DND-41 (cell line): ENCODE measurements around the gene GALNT1.

Experiments used
- EZH2 ChIP-seq: IDR thresholded peaks from 3 replicates; pipeline ENCODE4 v1.6.1; 2012; ENCODE audit warnings: borderline replicate concordance, low read depth, mild to moderate bottlenecking, moderate library complexity, low read length, inconsistent platforms; ENCODE audit not compliant: severe bottlenecking
- TF ChIP-seq, protein P1 (sequence below): IDR thresholded peaks from 2 replicates; pipeline ENCODE4 v1.5.1; 2012; ENCODE audit warnings: borderline replicate concordance, low read length, moderate library complexity, mild to moderate bottlenecking; ENCODE audit not compliant: poor library complexity, severe bottlenecking; ENCODE audit errors: extremely low read depth

DNA sequence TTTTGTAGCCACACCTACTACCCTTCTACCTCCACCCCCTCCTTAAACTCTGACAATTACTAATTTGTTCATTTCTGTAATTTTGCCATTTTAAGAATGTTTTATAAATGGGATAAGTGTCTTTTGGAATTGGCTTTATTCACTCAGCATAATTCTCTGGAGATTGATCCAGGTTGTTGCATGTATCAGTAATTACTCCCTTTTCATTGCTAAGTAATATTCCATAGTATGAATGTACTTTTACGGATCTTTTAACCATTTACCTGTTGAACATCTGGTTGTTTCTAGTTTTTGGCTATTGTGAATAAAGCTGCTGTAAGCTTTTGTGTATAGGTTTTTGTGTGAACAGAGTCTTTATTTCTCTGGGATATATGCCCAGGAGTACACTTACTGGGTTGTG is 4.1 kb downstream of the GALNT1 start:
- TF ChIP-seq, protein P1, sequence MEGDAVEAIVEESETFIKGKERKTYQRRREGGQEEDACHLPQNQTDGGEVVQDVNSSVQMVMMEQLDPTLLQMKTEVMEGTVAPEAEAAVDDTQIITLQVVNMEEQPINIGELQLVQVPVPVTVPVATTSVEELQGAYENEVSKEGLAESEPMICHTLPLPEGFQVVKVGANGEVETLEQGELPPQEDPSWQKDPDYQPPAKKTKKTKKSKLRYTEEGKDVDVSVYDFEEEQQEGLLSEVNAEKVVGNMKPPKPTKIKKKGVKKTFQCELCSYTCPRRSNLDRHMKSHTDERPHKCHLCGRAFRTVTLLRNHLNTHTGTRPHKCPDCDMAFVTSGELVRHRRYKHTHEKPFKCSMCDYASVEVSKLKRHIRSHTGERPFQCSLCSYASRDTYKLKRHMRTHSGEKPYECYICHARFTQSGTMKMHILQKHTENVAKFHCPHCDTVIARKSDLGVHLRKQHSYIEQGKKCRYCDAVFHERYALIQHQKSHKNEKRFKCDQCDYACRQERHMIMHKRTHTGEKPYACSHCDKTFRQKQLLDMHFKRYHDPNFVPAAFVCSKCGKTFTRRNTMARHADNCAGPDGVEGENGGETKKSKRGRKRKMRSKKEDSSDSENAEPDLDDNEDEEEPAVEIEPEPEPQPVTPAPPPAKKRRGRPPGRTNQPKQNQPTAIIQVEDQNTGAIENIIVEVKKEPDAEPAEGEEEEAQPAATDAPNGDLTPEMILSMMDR: no peak
- no peak for TF ChIP-seq EZH2
